GM23338 (cell line): ENCODE results near the gene PARD3.

Source experiments
- CREB1 ChIP-seq: fragments of 250-450 bp; sonication (Bioruptor Pico); IDR thresholded peaks from 2 replicates; pipeline ENCODE4 v1.5.0; 2020; ENCODE audit warnings: low read depth, mild to moderate bottlenecking, moderate library complexity
- CTCF ChIP-seq, 2 experiments: fragments of 200-600 bp in 1 of 2; sonication (generic) in 1 of 2; conservative IDR thresholded peaks; 2 replicates each; pipeline versions ENCODE4 v1.5.1 to v1.6.1; 2016 to 2017; ENCODE audit warnings: antibody characterized with exemption in 2 of 2, low read depth in 2 of 2, mild to moderate bottlenecking in 2 of 2, moderate library complexity in 1 of 2
- EZH2 ChIP-seq: fragments of 200-600 bp; sonication (generic); IDR thresholded peaks from one replicate; pipeline ENCODE4 v1.8.0; 2017; ENCODE audit warnings: antibody characterized with exemption, mild to moderate bottlenecking, low read depth; ENCODE audit not compliant: unreplicated experiment
- EZH2phosphoT487 ChIP-seq: fragments of 200-600 bp; sonication (generic); IDR thresholded peaks from one replicate; pipeline ENCODE4 v1.8.1; 2018; ENCODE audit warnings: antibody characterized with exemption; ENCODE audit not compliant: unreplicated experiment
- JUNB ChIP-seq: IDR thresholded peaks from one replicate; pipeline ENCODE4 v1.6.1; 2016; ENCODE audit warnings: antibody characterized with exemption; ENCODE audit not compliant: unreplicated experiment
- NANOG ChIP-seq: IDR thresholded peaks from 2 replicates; pipeline ENCODE4 v1.6.1; 2016; ENCODE audit warnings: antibody characterized with exemption, borderline replicate concordance
- POLR2AphosphoS5 ChIP-seq: IDR thresholded peaks from 2 replicates; pipeline ENCODE4 v1.6.1; 2016; ENCODE audit warnings: antibody characterized with exemption, low read depth
- REST ChIP-seq: IDR thresholded peaks from one replicate; pipeline ENCODE4 v1.6.1; 2018; ENCODE audit warnings: antibody characterized with exemption; ENCODE audit not compliant: unreplicated experiment
- ZNF114 ChIP-seq: fragments of 250-450 bp; sonication (Bioruptor Pico); IDR thresholded peaks from 2 replicates; pipeline ENCODE4 v1.5.0; 2020; ENCODE audit warnings: mild to moderate bottlenecking, moderate library complexity
- ZNF331 ChIP-seq: fragments of 250-450 bp; sonication (Bioruptor Pico); IDR thresholded peaks from 2 replicates; pipeline ENCODE4 v1.5.0; 2020; ENCODE audit warnings: low read depth, mild to moderate bottlenecking, moderate library complexity

- TF ChIP-seq CTCF (conservative IDR thresholded peaks at IDR 0.05; ENCODE audit: low read depth in 2 of 2): no peak
- TF ChIP-seq ZNF114 (CRISPR knock-in tag): no peak
- no peak for TF ChIP-seq EZH2
- TF ChIP-seq EZH2phosphoT487: no peak
- no peak for TF ChIP-seq REST
- no peak for TF ChIP-seq ZNF331 (CRISPR knock-in tag)
- TF ChIP-seq NANOG: no peak
- TF ChIP-seq CREB1 (CRISPR knock-in tag): no peak
- no peak for TF ChIP-seq POLR2AphosphoS5
- no peak for TF ChIP-seq JUNB
Measured at GRCh38 chr10:34087095-34087418, 728.0 kb downstream of the PARD3 start.
